ENCODE measurements around the gene DYNC1H1. TPM values are rescaled to one million over a fixed set of nuclear protein-coding genes. Genes with fewer than 3 reads are reported as not detected.
A peak's percentile ranks its signal among the peaks of the same experiment; 100 is the strongest.

Gene DYNC1H1
- total RNA-seq, 1 donor = 455 TPM

DNA sequence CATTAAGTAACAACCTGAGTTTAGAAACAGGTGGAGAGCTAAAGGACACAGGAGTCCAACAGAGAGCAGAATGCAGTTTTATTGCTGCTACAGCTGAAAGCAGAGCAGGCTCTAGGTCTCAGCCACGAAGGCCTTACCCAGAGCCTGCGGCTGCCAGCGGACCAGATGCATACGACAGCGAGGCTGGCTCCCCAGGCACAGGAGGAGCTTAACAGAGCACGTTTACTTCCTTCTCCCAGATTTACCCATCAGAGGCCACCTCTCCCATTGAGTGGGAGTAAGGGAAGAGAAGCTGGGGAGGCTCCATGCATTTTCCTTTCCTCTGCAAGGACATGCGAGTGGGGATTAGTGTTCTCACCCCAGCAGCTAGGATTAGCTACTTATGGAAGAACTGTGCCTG is 22.6 kb downstream of the DYNC1H1 start:
- no peak for DNase-seq (ENCODE audit: low read depth in 2 of 3, low spot score in 2 of 3)

DNA sequence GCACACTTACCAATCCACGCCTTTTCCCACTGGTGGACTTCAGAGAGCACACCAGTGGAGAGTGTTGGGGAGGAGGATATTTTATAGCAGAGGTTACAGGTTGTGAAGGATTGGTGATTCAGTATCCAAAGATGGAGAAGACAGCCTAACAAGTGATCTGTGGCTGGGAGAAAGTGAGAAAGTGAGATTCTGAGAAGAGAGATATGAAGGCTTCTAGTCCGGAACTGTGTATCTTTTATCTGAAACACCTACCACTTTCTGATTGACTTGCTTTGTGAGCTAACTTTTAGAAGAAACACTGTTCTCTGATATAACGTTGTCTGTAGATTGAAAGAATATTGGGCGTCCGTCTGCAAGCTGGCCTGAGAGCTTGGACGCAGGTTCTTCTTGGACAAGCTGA is 24.0 kb downstream of the DYNC1H1 start:
- no peak for DNase-seq (ENCODE audit: low read depth in 2 of 3, low spot score in 2 of 3)

DNA sequence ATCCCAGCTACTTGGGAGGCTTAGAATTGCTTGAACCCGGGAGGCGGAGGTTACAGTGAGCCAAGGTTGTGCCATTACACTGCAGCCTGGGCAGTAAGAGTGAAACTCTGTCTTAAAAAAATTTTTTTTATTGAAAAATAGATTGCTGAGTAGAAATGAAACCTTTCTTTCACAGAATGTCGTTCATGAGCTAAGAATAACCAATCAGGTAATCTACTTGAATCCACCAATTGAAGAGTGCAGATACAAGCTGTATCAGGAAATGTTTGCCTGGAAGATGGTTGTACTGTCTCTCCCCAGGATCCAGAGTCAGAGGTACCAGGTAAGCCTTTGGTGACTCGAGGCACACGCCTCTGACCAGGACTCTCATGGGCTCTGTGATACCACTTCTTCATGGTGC is 27.0 kb downstream of the DYNC1H1 start:
- DNase-seq (ENCODE audit: low read depth in 2 of 3, low spot score in 2 of 3) = no peak

DNA sequence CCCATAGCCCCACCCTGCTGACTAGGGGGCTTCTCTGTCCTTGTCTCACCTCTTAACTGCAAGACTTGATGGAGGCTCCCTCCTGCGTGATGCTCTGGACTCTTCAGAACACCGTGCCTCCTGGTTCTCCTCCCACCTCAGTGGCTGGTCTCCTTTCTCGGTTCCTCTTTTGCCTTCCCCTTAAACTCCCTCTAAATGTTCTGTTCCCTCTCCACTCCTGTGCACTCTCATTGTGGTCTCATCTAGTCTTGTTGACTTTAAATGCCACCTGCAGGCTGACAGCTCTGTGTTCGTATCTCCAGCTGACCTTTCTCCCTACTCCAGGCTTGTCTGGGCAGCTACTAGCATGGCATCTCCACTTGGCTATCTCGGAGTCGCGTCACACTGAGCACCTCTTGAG is 28.3 kb downstream of the DYNC1H1 start:
- DNase-seq (ENCODE audit: low read depth in 2 of 3, low spot score in 2 of 3) = peak in 2 of 3 donors; percentile 3 to 17

DNA sequence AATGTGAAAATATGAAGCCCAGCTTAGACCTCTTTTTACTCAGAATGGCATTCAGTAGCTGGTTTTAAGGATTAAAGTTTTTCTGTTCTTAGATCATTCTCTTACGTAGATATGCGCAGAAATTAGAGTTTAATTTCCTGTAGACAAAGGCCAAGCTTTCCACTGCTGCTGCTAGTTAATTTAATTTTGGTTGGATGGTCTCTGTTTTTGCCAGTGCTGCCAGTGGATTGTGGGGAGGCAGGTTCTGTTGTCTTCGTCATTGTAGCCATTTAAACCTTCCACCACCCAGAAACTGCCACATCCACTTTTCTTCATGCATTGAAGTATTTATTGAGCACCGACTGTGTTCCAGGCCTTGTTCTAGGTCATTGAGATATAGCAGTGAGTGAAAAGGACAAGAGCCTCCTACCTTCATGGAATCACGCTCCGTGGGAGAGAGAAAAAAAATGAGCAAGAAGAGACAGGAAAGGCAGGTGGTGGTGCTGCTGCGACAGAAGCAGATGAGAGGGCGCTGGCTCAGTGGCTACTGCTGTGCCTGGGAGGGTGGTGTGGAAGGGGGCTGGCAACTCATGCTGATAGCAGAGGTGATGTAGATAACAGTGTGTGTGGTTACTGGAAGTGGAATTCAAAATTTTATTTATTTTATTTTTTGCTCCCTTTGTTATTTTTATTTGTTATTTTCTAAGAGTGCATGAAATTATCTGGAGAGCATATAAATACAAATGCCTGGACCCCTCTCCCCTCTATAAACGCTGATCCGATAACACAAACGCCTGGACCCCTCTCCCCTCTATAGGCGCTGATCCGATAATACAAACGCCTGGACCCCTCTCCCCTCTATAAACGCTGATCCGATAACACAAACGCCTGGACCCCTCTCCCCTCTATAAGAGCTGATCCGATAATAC is 33.3 kb downstream of the DYNC1H1 start:
- DNase-seq (ENCODE audit: low read depth in 2 of 3, low spot score in 2 of 3) = no peak

DNA sequence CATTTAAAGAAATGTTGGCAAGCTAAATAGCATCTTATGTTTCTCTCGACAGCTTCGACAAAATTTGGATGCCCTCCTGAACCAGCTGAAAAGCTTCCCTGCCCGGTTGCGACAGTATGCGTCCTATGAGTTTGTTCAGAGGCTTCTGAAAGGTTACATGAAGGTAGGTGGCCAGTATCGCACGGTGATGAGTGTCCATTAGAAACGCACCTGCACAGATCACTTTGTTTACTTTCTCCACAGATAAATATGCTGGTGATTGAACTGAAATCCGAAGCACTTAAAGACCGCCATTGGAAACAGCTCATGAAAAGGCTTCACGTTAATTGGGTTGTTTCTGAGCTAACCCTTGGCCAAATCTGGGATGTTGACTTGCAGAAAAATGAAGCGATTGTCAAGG is 36.5 kb downstream of the DYNC1H1 start:
- DNase-seq (ENCODE audit: low read depth in 2 of 3, low spot score in 2 of 3) = no peak

DNA sequence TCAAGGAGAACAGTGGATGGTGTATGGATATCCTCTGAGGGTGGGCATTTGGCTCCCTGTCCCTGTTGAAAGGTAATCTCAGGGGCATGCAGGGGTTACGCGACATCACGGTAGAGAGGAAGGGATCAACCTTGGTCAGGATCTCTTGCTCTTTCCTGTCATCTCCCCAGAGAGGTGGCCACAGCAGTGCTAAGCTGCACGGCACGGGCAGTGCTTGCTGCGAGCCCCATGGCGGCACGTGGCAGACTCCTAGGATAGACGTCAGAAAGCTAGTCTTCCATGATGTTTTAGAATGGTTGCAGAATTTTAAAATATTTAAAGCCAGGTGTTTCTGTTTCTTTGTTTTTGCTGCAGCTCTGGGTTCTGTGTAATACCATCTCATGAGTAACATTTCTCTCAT is 41.0 kb downstream of the DYNC1H1 start:
- no peak for DNase-seq (ENCODE audit: low read depth in 2 of 3, low spot score in 2 of 3)

DNA sequence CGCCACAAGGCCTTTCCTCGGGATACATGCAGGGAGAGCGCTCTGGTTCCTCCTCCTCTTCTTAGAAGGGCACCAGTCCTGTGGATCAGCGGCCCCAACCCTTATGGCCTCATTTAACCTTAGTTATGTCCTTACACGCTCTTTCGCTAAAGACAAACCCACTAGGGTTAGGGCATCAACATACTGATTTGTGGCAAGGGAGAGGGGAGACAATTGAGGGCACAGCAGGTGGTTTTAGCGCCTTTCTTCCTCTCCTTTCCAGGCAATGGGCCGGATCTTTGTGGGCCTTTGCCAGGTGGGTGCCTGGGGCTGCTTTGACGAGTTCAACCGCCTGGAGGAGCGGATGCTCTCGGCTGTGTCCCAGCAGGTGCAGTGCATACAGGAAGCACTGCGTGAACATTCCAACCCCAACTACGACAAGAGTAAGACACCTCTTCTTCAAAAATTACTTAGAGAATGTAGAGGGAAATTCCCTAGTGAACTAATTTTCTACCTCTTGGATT is 43.6 kb downstream of the DYNC1H1 start:
- DNase-seq (ENCODE audit: low read depth in 2 of 3, low spot score in 2 of 3) = no peak

DNA sequence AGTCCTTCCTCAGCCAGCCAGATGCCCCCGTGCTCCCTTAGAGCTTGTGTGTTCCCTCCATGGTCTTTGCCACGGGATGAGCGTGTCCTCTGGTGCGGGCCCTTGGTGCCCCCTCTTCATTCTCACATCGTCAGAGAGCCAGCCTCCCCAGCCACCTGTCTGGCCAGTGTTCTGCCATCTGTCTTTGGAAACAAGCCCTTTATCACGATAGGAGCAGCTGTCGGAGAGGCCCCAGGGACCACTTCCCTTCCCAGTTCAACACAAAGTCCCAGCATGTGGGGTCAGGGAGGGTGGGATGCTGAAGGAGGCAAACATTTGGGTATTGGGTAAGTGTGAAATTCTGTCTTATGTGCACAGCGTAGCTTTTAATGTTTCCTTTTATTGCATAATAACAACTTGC is 44.5 kb downstream of the DYNC1H1 start:
- no peak for DNase-seq (ENCODE audit: low read depth in 2 of 3, low spot score in 2 of 3)

DNA sequence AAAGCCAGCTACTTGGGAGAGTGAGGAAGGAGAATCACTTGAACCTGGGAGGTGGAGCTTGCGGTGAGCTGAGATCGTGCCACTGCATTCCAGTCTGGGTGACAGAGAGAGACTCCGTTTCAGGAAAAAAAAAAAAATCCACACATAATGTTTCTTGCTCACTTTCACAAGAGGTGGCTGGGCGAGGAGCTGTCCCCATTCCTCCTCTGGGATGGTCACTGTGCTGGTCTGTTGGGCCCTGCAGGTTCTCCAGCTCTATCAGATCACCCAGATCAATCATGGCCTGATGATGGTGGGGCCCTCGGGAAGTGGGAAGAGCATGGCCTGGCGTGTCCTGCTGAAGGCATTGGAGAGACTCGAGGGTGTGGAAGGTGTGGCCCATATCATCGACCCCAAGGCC is 47.3 kb downstream of the DYNC1H1 start:
- DNase-seq (ENCODE audit: low read depth in 2 of 3, low spot score in 2 of 3) = no peak

DNA sequence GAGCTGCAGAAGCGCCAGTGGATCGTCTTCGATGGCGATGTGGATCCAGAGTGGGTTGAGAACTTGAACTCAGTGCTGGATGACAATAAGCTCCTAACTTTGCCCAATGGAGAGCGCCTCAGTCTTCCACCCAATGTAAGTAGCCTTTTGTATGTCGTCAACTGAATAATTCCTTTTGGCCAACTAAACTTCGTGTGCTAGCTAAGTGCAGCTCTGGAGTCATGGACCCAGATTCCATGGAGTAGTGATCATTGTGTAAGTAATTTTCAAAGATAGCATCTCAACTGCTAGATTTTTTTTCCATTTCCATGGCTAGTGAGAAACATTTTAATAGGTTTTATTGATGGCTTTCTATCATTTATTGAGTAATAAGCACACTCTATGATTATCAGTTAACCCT is 48.0 kb downstream of the DYNC1H1 start:
- no peak for DNase-seq (ENCODE audit: low read depth in 2 of 3, low spot score in 2 of 3)

DNA sequence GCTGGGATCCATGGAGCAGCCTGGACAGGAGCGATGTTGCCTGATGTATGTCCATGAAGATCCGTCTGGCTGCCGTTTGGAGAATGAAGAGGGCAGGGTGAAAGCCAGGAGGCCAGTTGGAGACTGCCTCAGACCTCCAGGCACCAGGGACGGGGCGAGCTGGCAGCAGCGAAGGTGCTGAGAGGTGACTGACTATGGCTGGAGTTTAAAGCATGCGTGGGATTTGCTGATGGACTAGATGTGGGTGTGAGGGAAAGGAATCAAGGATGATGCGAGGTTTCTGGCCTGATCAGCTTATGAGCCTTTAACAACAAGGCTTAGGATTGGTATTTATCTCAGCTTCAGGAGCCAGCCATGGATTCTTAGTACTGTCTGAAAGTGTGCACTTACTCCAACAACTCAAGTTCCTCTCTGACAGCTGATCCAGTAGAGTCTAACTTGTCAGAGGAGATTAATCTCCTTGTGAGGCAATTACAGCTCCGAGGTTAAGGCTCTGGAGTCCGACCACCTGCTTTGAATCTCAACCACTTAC is 49.4 kb downstream of the DYNC1H1 start:
- DNase-seq (ENCODE audit: low read depth in 2 of 3, low spot score in 2 of 3) = no peak

DNA sequence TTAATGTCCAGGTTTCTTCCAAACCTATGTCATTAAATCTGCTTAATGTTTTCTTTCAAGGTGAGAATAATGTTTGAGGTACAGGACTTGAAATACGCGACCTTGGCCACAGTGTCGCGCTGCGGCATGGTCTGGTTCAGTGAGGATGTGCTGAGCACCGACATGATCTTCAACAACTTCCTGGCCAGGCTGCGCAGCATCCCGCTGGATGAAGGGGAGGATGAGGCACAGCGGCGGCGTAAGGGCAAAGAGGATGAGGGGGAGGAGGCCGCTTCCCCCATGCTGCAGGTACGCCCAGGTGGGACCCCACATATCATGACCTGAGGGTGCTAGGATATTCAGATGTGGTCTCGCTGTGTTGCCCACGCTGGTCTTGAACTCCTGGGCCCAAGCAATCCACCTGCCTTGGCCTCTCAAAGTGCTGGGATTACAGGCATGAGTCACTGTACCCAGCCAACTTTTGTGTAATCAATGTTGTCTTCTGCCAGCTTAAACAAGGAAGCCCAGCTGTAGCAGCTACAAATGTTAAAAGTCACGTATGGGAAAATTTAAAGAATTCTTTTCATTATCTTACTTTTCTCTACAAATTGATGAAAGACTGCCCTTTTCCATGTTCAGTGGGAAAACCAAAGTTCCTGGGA is 50.8 kb downstream of the DYNC1H1 start:
- DNase-seq (ENCODE audit: low read depth in 2 of 3, low spot score in 2 of 3) = no peak

DNA sequence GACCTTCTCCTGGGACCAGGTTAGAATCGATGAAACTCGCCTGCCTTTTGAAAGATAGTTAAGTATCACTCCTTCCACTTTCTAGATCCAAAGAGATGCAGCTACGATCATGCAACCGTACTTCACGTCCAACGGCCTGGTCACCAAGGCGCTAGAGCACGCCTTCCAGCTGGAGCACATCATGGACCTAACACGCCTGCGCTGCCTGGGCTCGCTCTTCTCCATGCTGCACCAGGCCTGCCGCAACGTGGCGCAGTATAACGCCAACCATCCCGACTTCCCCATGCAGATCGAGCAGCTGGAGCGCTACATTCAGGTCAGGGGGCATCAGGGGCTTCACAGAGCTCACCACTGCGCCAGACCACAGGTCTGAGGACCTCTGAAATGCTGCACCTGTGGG is 51.4 kb downstream of the DYNC1H1 start:
- no peak for DNase-seq (ENCODE audit: low read depth in 2 of 3, low spot score in 2 of 3)

DNA sequence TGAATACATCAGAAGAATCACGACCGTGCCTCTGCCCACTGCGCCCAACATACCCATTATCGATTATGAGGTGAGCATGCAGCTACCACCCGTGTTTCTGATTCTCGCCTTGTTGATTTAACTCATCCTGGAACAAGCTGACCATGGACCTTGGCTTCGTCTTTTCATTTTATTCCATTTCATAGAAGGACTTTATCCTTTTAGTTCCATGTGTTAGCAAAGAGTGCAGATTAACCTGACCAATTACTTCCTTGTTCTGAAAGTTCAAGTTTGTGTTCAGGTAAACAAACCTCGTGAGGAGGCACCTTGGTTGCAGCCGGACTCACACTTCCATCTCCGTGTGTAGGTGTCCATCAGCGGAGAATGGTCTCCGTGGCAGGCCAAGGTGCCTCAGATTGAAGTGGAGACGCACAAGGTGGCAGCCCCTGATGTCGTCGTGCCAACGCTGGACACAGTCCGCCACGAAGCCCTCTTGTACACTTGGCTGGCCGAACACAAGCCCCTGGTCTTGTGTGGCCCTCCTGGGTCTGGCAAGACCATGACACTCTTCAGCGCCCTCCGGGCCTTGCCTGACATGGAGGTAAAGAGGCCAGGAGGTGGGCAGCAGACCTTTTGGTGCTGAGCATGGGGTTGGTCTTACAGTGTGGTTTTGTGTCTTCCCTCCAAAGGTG is 52.2 kb downstream of the DYNC1H1 start:
- DNase-seq (ENCODE audit: low read depth in 2 of 3, low spot score in 2 of 3) = no peak

DNA sequence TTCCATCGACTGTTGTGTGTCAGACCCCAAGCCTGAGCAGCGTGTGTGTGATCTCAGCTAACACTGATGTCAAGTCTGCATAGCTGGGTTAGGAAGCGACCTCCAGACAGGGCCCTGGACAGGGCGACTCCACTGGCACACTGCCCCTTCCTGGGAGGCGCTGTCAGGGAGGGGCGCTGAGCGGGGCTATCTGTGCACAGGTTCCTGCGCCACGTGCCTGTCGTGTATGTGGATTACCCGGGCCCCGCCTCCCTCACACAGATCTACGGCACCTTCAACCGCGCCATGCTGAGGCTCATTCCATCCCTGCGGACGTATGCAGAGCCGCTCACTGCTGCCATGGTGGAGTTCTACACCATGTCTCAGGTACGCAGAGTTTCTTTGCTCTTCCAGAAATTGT is 53.9 kb downstream of the DYNC1H1 start:
- DNase-seq (ENCODE audit: low read depth in 2 of 3, low spot score in 2 of 3) = no peak

DNA sequence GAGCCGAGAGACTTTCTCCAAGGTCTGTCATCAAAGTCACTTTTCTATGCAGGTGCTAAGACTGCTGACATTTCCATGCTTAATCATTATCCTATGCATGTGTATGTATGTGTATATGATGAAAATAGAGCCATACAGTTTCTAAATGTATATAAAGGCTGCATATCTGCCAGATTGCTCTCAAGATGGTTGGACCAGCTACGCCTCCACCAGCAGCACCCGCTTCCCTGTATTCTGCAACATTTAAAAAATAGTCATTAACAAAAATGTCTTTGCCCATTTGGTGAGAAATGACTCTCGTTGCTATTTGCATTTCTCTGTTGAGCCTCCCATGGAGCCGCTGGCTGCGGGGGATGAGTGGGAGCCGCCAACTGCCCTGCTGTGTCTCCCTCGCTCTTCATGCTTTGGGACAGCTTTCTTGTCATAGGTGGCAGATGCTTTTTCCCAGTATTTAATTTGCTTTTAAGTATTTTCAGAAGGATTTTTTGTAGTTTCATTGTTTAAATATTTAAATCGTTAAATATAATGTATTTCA is 54.7 kb downstream of the DYNC1H1 start:
- no peak for DNase-seq (ENCODE audit: low read depth in 2 of 3, low spot score in 2 of 3)

DNA sequence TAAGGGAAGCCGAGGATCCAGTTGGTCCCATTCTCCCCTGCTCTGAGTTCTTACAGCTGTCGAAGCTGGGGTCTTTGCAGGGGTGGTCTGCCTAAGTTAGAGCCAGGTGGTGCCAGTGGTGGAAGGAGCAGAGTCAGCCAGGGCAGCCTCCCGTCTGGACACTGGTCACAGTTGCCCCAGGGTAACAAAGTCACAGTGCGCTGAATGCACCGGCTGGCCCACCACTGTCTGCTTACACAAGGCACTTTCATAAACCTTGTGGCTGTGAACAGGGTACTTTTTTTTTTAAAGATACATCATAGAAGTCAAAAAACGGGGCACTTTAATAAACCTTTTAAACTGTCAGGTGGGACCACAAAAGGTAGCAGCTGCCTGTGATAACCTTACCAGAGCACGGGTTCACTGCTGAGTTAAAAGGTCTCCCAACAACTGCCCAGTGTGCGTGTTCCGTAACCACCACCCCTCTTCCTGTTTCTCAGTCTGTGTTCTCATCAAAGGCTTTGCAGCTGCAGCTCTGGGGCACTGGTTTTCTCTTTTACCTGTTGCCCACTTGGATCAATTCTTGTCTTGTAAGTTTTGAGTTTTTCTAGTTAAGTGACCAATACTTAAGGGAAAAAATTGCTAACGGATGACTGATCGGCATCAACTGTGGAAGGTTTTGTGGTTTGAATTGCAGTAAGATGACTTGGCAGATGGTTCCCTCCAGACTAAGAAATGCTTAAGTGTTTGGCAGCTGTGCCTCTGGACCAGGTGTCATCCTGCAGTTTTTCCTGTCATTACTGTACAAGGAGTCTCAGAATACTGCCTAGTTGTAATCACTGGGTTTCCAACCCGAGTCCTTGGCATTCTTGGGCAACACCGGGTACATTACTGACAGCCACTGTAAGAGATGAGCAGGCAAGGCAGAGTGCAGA is 55.9 kb downstream of the DYNC1H1 start:
- peak in 1 of 3 donors; percentile 11 for DNase-seq (ENCODE audit: low read depth in 2 of 3, low spot score in 2 of 3)

DNA sequence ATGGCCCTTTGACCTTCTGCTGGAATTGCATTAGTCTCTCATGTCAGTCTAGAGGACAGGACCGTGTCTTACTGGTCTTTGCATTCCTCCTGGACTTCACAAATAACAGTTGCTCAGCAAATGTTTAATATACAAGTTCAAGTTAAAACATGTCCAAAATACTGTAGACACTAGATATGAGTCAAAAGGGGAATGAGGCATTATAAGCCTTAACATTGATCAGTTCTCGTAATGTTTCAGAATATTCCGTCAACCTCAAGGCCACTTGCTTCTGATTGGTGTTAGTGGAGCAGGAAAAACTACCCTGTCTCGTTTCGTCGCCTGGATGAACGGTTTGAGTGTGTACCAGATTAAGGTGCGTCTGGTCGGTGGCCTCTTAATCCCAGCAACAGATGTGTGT is 62.6 kb downstream of the DYNC1H1 start:
- DNase-seq (ENCODE audit: low read depth in 2 of 3, low spot score in 2 of 3) = no peak

DNA sequence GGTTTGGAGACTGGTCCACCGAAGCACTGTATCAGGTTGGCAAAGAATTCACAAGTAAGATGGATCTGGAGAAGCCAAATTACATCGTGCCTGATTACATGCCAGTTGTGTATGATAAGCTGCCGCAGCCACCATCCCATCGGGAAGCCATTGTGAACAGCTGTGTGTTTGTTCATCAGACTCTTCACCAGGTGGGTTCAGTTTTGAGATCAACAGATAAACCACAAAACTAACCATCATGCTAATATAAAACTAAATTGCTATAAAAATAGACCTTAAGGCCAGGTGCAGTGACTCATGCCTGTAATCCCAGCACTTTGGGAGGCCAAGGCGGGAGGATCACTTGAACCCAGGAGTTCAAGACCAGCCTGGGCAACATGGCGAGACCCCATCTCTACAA is 63.6 kb downstream of the DYNC1H1 start:
- DNase-seq (ENCODE audit: low read depth in 2 of 3, low spot score in 2 of 3) = no peak

Measured in hematopoietic multipotent progenitor cell (in vitro differentiated cells).